HG02588 (cell line): ENCODE results near the gene RAB3GAP2.
"Not testable (repeated sequence)": the region's sequence is repeated elsewhere in the genome, so short reads cannot be mapped to it uniquely, and the experiment has no call there.

ENCODE experiments used
- ATAC-seq: cut with Tn5 transposase; IDR thresholded peaks from one replicate; pipeline ENCODE4 v1.9.1; 2021; ENCODE audit warnings: mild to moderate bottlenecking, moderate library complexity; ENCODE audit not compliant: unreplicated experiment

Gene RAB3GAP2, protein sequence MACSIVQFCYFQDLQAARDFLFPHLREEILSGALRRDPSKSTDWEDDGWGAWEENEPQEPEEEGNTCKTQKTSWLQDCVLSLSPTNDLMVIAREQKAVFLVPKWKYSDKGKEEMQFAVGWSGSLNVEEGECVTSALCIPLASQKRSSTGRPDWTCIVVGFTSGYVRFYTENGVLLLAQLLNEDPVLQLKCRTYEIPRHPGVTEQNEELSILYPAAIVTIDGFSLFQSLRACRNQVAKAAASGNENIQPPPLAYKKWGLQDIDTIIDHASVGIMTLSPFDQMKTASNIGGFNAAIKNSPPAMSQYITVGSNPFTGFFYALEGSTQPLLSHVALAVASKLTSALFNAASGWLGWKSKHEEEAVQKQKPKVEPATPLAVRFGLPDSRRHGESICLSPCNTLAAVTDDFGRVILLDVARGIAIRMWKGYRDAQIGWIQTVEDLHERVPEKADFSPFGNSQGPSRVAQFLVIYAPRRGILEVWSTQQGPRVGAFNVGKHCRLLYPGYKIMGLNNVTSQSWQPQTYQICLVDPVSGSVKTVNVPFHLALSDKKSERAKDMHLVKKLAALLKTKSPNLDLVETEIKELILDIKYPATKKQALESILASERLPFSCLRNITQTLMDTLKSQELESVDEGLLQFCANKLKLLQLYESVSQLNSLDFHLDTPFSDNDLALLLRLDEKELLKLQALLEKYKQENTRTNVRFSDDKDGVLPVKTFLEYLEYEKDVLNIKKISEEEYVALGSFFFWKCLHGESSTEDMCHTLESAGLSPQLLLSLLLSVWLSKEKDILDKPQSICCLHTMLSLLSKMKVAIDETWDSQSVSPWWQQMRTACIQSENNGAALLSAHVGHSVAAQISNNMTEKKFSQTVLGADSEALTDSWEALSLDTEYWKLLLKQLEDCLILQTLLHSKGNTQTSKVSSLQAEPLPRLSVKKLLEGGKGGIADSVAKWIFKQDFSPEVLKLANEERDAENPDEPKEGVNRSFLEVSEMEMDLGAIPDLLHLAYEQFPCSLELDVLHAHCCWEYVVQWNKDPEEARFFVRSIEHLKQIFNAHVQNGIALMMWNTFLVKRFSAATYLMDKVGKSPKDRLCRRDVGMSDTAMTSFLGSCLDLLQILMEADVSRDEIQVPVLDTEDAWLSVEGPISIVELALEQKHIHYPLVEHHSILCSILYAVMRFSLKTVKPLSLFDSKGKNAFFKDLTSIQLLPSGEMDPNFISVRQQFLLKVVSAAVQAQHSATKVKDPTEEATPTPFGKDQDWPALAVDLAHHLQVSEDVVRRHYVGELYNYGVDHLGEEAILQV (N-terminal part only)

DNA sequence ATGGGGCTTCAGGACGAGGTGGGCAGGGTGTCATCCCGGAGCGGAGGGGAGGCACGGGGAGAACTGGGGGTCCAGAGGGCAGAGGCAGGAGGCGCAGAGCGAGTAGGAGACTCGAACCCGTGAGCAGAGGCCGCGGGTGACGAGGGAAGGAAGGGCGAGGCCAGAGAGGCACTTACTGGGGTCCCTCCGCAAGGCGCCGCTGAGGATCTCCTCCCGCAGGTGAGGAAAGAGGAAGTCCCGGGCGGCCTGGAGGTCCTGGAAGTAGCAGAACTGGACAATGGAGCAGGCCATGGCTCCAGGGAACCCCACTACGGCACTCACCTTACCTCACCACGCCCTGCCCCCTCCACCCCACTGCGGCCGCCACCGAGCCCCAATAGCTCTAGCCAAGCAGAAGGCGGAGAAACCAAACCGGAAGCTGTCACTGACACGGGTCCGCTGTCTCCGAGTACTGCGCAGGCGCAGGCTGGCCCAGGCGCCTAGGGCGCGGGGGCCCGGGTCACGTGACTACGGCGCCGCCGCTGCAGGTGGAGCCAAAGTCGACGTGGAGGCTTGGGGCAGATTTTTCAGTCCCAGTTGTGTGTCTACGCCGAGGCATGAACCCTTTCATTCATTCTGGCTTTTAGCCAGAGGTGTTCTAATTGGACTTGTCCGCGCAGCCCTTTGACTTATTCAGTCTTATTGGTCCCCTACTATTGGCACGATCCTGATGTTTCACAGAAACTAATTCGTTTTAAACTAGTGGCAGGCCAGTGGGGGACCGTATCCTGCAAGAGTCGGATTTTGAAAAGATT is at the start of gene RAB3GAP2:
RAB3GAP2 (minus strand) TSS at position 407 of the 794 bp plus-strand sequence; CDS start at position 291, 116 bp downstream.
- peak; percentile 96 for ATAC-seq

DNA sequence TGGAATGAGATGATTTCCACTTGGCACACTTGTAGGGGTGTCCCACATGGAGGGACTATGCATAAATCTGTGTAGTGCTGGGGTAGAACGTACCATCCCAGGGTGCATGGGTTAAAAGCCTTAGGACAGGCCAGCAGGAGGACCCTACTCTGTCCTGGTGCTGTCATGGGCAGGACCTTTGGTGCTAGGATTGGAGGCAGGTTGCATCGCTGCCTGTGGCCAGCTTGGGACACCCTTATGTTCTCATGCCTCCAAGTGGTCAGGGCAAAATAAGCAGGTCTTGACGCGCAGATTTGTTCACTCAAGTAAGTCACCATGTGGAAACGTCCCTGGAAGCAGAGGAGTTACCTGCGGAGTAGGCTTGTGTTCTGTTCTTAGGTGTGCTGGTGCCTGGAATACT is 49.5 kb upstream of the RAB3GAP2 start:
- no peak for ATAC-seq

DNA sequence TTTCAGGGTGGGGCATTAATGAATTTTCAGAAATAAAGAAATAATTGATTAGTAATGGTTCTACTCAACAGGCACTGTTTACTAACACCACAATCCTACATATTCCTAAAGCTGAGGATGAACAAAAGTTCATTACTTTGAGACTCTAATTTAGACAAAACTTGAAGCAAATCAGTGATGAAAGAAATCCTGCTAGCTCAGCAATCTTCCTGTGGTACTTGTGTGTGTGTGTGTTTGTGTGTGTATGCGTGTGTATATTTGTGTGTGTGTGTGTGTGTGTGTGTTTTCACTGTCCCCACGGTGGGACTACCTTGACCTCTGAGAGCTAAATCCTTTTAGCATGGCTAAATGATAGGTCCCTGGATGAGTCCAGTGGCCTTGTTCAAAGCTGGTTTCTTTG is 48.5 kb upstream of the RAB3GAP2 start:
- ATAC-seq, result no peak

DNA sequence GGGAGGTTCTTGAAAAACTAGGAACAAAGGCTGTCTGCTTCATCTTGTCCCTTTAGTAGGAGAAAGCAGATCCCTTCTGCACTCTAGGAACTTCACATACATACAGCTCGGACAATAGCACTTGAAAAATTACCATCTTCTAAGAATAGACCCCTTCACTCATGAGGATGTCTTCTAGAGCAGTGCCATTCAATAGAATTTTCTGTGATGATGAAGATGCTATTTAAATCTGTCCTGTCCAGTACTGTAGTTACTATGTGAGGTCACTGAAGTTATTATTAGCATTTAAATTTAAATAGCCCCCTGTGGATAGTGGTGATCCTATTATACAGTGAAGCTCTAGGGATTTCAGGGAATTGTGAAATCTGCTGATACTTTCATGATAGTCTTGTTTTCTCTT is 46.4 kb upstream of the RAB3GAP2 start:
- ATAC-seq, result no peak

DNA sequence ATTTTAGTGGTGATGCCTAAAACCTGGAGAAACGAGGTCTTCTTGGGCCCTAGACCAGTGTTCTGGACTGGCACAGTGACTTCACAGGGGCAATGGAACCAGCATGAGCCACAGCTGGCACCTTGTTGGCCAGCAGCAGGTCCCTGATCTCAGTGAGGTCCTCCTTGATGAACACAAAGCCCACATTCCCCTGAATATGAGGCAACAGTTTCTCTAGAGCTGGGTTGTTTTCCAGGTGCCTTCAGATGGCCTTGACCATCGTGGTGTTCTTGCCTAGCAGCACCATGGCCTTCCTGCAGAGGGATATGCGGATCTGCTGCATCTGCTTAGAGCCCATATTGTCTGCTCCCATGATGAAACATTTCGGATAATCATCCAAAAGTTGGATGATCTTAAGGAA is 44.9 kb upstream of the RAB3GAP2 start:
- ATAC-seq, result no peak

DNA sequence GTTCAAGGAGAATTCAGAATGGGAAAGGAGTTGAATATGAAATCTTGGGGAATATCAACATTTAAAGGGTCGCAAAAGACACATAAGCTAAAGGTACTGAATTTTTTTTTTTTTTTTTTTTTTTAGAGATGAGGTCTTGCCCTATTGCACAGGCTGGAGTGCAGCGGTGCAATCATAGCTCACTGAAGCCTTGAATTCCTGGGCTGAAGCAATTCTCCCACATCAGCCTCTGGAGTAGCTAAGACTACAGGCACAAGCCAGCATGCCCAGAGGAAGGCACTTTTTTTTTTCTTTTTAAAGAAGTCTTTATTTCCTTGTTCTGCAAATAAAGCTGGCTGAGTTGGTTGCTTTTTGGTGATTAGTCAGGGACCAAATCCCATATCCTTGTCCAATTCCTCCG is 44.1 kb upstream of the RAB3GAP2 start:
- ATAC-seq, result no peak

DNA sequence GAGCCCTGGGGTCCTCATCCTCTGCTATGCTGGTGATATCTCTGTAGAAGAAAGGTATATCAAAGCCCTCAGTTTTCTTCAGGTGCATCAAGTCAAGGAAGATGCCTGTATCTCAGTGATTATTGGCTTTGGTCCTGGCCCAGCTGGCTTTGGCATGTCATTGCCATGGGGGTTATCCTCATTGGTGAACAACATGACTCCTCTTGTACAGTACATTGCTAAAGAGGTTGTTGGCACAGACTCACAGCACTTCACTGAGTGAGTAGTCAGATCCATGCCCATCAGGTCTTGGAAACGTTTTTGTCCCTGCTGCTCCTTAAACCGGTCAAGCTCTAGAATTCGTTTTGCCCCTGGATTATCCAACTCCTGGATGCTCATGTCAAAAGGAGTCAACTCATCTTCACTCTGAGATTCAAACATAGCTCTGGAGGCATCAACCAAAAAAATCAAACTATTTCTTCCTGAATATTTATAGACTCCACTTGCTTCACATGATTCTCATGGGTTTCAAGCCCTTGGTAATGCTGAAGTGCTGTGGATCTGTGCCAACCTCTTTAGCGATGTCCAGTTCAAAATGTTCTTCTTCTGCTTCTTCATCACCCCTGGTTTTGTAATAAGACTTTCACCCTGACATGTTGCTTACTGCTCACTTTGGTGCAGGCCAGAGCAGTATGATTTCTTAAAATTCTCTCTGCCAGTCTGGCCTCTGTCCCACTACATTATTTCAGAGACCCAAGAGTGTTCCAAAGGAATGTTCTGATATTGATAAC is 43.0 kb upstream of the RAB3GAP2 start:
- ATAC-seq, result no peak

DNA sequence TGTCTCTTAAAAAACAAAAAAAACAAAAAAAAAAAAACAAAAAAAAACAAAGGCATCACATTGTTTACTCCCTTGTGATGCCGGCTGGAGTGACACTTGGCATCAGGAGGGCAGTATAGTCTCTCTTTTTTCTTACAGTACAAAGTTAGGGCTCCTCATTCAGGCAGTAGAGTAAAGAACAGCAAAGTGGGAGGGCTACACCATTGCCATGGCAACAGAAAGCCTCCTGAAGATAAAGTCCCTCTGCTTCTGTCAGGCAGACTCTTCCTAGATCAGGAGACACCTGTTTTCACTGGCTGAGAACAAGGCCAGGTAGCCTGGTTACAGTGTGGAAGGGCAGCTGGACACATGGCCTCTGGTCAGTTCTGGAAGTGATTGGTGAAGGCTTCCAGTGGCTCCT is 41.3 kb upstream of the RAB3GAP2 start:
- no peak for ATAC-seq

DNA sequence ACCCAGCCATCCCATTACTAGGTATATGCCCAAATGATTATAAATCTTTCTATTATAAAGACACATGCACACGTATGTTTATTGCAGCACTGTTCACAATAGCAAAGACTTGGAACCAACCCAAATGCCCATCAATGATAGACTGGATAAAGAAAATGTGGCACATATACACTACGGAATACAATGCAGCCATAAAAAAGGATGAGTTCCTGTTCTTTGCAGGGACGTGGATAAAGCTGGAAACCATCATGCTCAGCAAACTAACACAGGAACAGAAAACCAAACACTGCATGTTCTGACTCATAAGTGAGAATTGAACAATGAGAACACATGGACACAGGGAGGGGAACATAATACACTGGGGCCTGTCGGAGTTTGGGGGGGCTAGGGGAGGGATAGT is 37.9 kb upstream of the RAB3GAP2 start:
- not testable (repeated sequence) for ATAC-seq

DNA sequence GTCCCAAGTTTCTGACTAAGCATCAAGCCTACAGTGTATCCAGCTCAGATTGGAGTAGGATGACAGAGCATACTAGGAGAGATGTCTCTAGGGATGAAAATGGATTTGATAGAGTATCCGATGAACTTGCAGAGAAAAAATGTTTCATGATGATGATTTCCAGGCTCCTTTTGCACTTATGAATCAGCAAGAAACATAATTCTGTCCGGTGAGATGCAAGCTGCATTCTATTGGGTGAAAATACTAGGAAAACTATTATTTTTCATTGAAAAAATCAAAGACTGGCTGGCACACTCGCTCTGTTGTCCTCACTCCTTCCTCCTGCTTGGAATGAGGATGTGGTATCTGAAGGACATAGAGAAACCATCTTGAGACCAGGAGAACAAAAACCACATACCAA is 35.4 kb upstream of the RAB3GAP2 start:
- no peak for ATAC-seq

DNA sequence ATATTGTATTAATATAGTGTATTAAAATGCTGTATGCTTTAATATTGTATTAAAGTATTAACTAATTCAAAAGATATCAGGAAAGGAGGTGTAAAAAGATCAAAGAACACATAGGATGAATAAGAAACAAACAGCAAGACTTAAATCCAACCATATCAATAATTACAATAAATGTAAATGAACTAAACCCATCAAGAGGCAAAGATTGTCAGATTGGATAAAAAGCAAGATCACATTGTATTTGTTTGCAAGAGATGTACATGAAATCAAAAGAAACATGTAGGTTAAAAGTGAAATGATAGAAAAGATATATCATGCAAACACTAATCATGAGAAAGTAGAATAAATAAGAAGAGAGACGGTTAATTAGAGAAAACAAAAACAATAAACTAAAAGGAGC is 34.1 kb upstream of the RAB3GAP2 start:
- no peak for ATAC-seq

DNA sequence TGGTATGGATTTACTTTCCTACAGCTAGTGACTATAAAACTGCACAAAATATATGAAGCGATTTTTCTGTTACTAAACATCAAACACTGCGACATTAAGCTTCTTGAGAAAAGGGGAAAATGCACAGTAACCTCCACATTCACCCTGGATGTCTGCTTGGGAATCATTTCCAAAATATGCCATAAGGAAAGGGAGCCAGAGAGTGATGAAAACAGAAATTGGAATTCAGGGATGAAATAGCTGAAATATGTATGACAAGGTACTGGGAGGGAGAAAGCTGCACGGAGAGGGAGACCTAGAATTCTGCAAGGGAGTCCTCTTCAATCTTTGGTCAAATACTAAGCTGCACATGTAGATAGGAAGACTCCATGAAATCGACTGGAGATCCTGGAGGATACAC is 31.6 kb upstream of the RAB3GAP2 start:
- ATAC-seq, result no peak

DNA sequence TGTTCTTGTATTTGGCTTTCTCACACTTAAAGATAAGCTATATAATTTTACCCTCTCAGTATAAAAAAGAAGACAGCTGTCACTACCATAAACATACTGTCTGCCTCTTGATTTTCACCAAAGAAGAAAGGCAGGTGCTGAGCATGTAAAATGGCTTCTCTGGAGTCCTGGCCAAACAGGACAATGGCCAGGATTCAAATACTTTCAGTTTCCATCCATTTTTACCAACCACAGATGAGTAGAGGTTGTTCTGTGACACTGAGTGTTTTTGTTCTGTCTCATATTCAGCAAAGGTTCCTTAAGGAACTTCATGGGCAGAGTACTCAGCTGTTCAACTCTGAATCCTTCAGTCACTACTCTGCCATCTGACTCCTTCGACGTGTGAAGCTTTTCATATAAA is 29.4 kb upstream of the RAB3GAP2 start:
- no peak for ATAC-seq

DNA sequence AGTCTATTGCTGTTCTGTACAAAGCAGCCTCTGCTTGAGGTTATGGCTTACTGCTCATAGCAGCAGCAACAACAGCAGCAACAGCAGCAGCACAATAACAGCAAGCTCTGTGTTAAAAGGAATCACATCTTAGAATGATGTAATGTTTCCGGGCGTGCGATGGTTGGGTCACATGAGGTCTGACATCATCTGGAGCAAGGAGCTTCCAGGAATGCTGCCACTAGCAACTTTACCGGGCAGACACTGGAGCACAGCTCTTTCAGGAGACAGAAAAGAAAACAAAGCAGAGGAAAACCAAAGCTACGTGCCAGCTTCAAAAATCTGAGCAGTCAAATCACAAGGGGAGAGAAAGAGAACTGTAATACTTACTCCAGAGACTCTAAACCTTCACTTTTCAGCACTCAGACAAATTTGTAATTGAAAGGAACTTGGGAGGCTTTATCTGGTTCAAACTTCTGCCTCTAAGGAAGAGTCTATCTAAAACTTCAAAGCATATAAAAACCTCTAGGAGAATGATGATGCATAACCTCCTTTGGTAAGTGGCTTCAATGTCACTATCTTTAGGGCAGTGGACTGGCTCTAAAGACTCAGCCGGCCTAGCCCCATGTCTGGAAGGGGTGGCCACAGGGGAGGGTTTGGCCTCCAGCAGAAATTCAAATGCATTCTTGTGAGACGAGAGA is 28.3 kb upstream of the RAB3GAP2 start:
- ATAC-seq, result no peak

DNA sequence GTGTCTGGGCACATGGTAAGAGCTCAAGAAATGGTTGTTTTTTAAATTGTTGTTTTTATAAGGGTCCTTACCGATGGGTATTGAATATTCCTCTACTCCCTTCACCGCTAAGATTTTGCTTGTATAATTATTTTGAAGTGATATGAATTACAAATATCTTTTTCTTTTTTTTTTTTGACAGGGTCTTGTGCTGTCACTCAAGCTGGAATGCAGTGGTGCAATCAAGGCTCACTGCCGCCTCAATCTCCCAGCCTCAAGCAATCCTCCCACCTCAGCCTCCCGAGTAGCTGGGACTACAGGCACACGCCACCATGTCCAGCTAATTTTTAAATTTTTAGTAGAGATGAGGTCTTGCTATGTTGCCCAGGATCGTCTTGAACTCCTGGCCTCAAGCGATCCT is 27.1 kb upstream of the RAB3GAP2 start:
- no peak for ATAC-seq

DNA sequence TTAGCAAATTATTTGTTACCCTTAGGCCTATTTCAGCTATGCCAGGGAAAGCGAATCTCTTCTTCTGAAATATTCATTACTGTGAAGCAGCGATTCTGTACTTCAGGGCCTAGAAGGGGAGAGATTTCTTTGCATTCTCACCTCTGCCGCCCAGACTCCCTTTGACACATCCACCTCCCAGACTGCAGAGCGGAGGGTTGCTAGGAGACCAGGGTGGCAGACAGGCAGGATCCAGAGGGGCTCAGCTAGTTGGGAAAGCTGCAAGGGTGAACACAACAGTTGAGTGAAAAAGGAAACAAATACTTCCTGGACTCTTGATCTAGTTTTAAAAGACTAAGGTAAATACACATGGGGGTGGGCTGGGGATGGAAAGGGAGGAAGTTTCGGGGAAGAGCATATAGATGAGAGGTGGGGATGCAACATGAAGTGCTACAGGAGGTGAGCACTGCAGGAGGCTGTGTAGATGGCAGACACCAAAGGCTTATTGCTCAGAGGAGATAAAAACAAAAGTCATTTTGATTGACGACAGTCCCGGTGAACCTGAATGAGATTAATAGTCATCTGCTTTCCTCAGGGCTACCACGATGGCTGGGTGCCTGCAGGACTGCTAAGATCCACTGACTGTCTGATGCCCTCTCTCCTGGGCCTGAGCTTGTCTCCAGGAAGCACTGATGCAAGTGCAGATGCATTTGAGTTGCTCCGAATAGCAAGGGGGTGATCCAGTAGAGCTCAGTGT is 26.4 kb upstream of the RAB3GAP2 start:
- ATAC-seq, result no peak

DNA sequence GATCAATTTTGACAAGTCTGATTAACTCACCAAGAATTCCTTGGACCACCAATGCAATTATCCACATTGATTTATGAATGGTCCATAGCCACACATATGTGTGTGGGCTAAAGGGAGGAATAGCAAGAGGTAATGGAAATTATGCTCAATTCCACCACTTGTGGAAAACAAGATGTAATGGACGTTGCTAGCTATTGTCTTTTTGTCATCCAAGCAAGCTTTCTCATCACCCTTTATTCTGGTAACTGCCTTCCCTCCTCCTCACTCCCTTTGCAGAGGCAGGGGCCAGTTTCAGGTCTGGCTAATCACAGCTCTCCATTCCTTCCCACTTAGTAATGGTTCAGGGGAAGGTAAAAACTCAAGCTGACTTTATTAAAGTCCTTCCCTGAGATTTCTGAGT is 24.7 kb upstream of the RAB3GAP2 start:
- no peak for ATAC-seq

DNA sequence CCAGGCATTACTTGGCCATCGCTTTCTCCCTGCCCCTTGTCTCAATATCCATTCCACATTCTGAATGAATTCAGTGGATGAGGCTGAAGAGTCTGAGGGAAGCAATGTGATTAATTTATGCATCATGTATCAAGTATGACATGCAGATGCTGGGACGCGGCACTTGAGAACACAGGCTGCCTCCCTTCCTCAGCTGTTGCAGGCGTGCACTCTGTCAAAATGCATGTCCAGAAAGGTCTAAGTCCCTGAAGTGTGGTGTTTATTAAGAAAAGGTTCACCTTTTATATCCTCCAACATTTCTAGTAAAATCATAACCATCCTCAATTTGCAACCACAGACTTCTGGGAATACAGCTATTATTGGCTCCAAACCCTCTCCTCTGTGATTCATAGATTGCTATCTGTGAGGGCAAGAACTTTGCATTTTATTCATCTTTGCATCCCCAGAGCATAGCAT is 22.6 kb upstream of the RAB3GAP2 start:
- ATAC-seq, result no peak
